AG04450 (cell line): Measurements from ENCODE around the gene ORC6. TPM values are rescaled to one million over a fixed set of nuclear protein-coding genes. Genes with fewer than 3 reads are reported as not detected.

ENCODE experiments used
- CTCF ChIA-PET: fragments of 300-600, 350-600 bp; formaldehyde crosslinking; extraction: SDS; loops from one replicate; lab custom pipeline; 2022; ENCODE audit warnings: antibody characterized with exemption, inconsistent platforms; lab: Charles Lee
- POLR2A ChIA-PET: fragments of 350-600 bp; formaldehyde crosslinking; extraction: SDS; loops from one replicate; lab custom pipeline; 2021; ENCODE audit warnings: antibody characterized with exemption, inconsistent platforms; lab: Yijun Ruan, JAX
- DNase-seq: peaks from one replicate; pipeline ENCODE4 v3.0.0-alpha.2; 2011; ENCODE audit warnings: low read depth, low spot score
- H3K27ac ChIP-seq: one replicate; pipeline ENCODE4 v1.5.1; 2012; ENCODE audit warnings: low read depth, low read length, control low read depth
- H3K27me3 ChIP-seq: one replicate; pipeline ENCODE4 v1.6.0; 2012; ENCODE audit warnings: low read length; ENCODE audit not compliant: control insufficient read depth, insufficient read depth
- H3K4me3 ChIP-seq: 2 replicates; pipeline ENCODE4 v1.5.1; 2011; ENCODE audit warnings: mild to moderate bottlenecking, low read depth, low read length, control low read depth
- H3K9me3 ChIP-seq: 2 replicates; pipeline ENCODE4 v1.5.1; 2012; ENCODE audit warnings: low read length; ENCODE audit not compliant: control insufficient read depth, insufficient read depth
- polyA plus RNA-seq: library from polyadenylated mRNA; depleted of rRNA; stranded (reverse); fragments of >200 nt; gene quantifications from 2 replicates; pipeline ENCODE4 v1.2.3, GENCODE V29; 2011
- TF ChIP-seq, protein P1 (sequence below): IDR thresholded peaks from 2 replicates; pipeline ENCODE4 v1.5.1; 2011; ENCODE audit warnings: low read depth, low read length, control low read depth, inconsistent platforms

Gene ORC6
- polyA plus RNA-seq, 1 experiment: 6.6 TPM

DNA sequence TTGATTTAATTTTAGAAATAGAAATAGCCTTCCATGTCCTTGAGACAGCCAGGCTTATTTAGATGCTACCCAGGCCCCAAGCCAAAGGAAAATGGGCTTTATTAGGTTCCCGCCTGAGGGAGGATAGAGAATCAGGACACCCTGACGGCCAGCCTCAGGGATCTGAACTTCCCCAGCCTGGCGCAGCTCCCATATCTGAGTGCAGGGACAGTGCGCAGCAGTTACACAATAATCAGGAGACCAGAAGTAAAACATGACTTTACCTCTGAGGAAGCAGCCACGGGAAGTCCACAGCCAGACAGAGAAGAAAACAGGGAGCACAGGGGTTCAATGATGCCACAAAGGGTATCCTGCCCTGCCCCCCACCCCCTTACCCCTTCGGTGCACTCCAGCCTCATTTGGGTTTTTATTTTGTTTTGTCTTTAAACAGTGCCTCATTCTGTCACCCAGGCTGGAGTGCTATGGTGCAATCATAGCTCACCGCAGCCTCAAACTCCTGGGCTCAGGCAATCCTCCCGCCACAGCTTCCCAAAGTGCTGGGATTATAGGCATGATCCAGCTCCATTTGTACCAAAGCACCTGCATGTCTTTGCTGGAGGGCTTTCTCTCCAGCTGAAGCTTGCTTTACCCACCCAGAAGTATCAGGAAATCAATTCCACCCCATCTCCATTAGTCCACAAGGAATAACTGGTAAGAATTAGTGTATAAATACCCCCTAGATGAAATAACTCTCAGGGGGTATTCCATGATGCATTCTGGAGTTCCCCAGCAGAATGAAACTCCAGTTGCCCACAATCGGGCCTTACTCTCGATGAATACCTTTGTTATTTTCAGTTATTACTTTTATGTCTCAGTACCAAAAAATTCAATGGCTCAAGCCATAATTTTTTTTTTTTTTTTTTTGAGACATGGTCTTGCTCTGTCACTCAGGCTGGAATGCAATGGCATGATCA lies 21.9 kb downstream of the ORC6 start:
- ChIA-PET POLR2A (no interaction called here), CTCF (no interaction called here)
- Histone ChIP-seq H3K4me3 (no peak overlapping the region), H3K27me3 (no peaks in the 10 kb centered on the region), H3K27ac (no peak overlapping the region), H3K9me3 (no peaks in the 10 kb centered on the region)
- TF ChIP-seq, protein P1, sequence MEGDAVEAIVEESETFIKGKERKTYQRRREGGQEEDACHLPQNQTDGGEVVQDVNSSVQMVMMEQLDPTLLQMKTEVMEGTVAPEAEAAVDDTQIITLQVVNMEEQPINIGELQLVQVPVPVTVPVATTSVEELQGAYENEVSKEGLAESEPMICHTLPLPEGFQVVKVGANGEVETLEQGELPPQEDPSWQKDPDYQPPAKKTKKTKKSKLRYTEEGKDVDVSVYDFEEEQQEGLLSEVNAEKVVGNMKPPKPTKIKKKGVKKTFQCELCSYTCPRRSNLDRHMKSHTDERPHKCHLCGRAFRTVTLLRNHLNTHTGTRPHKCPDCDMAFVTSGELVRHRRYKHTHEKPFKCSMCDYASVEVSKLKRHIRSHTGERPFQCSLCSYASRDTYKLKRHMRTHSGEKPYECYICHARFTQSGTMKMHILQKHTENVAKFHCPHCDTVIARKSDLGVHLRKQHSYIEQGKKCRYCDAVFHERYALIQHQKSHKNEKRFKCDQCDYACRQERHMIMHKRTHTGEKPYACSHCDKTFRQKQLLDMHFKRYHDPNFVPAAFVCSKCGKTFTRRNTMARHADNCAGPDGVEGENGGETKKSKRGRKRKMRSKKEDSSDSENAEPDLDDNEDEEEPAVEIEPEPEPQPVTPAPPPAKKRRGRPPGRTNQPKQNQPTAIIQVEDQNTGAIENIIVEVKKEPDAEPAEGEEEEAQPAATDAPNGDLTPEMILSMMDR: no peak
- DNase-seq: no peak

DNA sequence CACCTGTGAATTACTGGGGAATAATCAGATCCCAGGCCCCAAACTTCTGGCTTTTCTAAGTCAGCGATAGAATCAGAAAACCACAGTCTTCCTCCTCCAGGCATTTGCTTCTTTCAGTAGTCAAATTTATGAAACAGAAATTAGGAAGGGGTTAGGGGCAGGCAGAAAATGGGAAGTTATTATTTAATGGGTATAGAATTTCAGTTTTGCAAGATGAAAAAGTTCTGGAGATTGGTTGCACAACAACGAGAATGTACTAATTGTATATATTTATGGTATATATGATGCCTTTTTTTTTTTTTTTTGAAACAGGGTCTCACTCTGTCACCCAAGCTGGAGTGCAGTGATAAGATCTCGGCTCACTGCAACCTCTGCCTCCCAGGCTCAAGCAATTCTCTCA lies 23.5 kb downstream of the ORC6 start:
- no peaks in the 10 kb centered on the region for H3K9me3 ChIP-seq
- POLR2A ChIA-PET: no interaction called here
- H3K27me3 ChIP-seq: no peaks in the 10 kb centered on the region
- H3K27ac ChIP-seq: no peak overlapping the region
- DNase-seq: no peak
- H3K4me3 ChIP-seq: no peak overlapping the region
- TF ChIP-seq, protein P1: no peak
- CTCF ChIA-PET: no interaction called here

DNA sequence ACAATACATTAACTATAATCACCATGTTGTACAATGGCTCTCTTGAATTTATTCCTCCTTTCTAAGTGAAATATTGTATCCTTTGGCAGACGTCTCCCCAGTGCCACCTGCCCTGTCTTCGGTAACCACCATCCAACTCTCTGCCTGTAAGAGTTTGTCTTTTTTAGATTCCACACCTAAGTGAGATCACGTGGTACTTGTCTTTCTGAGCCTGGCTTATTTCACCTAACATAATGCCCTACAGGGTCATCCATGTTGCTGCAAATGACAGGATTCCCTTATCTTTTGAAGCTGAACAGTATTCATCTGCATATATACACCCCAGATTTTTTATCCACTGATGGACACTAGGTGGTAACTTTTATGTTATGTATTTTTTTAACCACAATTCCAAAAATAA lies 24.2 kb downstream of the ORC6 start:
- TF ChIP-seq, protein P1: no peak
- POLR2A ChIA-PET: no interaction called here
- CTCF ChIA-PET: no interaction called here
- Histone ChIP-seq H3K27ac (no peak overlapping the region), H3K4me3 (no peak overlapping the region), H3K27me3 (no peaks in the 10 kb centered on the region), H3K9me3 (no peaks in the 10 kb centered on the region)
- no peak for DNase-seq

DNA sequence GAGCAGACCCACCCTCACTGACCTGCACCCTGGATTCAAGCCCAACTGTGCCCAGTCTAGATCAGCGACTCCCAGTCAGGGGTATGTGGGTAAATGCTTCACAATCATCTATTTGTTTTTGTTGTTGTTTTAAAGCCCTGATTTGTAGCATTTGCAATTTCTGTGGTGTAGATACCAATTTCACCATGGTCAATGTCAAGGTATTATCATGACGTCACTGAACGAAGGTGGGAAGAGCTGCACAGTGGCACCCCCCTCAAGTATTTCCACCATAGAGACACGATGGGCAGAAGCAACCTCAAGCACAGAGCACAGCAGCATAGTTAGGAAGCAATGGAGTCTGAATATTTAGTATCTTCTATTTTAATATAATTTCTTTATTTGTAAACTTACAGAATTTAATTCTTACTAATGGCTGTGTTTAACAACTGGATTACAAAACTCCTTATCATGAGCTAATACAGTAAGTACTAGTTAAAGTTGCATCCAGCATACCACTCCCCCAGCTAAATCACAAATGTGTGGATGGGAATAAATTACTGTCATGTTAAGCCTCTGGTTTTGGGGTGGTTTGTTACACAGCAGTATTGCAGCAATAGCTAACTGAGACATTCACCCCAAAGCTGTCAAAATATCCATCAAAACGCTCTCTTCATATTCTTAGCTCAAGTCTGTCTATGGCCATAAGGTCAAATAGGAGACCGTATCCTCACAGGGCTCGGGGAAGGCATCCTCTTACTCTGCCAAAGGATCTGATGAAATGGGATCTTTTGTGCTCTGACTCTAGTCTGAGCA lies 25.5 kb downstream of the ORC6 start:
- POLR2A ChIA-PET: no interaction called here
- no peak overlapping the region for H3K27ac ChIP-seq
- TF ChIP-seq, protein P1: no peak
- CTCF ChIA-PET: interaction anchor here (1.2 kb wide), 1 partner anchor 10 kb away, joined by 3 read pairs; no protein-coding TSS in a partner anchor
- H3K9me3 ChIP-seq: no peaks in the 10 kb centered on the region
- H3K27me3 ChIP-seq: no peaks in the 10 kb centered on the region
- DNase-seq: no peak
- no peak overlapping the region for H3K4me3 ChIP-seq
